ENCODE measurements around the gene COL9A2.
"Not testable (repeated sequence)": the region's sequence is repeated elsewhere in the genome, so short reads cannot be mapped to it uniquely, and the experiment has no call there.

Gene COL9A2

DNA sequence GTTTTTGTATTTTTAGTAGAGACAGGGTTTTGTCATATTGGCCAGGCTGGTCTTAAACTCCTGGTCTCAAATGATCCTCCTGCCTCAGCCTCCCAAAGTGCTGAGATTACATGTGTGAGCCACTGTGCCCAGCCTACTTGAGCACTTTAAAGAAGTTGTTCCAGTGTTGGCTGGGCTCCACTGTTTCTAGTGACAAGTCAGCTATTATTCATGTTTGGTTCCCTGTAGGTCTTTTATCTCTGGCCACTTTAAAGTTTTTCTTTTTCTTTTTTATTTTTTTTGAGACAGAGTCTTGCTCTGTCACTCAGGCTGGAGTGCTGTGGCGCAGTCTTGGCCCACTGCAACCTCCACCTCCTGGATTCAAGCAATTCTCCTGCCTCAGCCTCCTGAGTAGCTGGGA, 14.3 kb upstream of the COL9A2 start:
- not testable (repeated sequence) for H3K4me3 ChIP-seq (ENCODE audit: low read depth, low read length); DNase-seq (ENCODE audit: low read depth)

DNA sequence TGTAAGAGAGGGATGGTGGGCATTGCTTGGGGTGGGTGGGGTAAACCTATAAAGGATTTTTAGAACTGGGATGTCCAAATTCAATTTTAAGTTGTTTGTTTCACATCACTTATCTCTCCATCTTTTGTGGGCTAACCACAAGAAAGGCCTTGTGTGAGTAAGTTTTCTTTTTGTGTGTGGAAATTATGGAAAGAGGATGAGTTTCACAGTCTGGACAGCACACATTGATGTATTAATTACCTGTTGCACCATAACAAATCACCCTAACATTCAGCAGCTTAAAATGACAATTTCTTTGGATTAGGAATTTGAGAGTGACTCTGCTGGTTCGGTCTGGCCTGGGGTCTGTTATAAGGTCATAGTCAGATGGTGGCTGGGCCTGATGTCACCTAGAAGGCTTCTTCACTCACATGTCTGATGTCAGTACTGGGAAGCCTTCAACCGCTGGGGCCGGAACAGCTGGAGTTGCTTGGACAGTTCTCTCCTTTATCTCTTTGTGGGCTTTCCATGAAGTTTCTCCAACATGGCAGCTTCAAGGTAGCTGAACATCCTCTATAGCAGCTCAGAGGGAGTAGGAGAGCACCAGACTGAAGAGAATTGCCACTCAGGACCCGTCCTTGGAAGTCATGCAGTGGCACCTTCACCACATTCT, 2.0 kb upstream of the COL9A2 start:
- no peak for DNase-seq (ENCODE audit: low read depth)
- H3K4me3 ChIP-seq (ENCODE audit: low read depth, low read length), result no peak overlapping the region

DNA sequence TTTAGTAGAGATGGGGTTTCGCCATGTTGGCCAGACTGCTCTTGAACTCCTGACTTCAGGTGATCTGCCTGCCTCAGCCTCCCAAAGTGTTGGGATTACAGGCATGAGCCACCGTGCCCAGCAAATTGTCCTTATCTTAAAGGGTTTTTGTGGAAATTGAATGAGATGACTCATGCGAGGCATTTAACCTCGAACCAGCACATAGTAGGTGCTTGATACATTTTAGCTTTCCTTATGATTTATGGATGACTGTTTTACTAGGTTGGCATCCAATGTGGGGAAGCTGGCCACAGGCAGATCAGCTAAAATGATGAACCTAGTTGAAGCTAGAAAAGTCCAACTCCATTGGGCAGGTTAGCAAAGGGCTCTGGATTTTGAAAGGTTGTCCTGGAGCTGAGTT, 1.4 kb upstream of the COL9A2 start:
- H3K4me3 ChIP-seq (ENCODE audit: low read depth, low read length), result no peak overlapping the region
- DNase-seq (ENCODE audit: low read depth), result no peak

DNA sequence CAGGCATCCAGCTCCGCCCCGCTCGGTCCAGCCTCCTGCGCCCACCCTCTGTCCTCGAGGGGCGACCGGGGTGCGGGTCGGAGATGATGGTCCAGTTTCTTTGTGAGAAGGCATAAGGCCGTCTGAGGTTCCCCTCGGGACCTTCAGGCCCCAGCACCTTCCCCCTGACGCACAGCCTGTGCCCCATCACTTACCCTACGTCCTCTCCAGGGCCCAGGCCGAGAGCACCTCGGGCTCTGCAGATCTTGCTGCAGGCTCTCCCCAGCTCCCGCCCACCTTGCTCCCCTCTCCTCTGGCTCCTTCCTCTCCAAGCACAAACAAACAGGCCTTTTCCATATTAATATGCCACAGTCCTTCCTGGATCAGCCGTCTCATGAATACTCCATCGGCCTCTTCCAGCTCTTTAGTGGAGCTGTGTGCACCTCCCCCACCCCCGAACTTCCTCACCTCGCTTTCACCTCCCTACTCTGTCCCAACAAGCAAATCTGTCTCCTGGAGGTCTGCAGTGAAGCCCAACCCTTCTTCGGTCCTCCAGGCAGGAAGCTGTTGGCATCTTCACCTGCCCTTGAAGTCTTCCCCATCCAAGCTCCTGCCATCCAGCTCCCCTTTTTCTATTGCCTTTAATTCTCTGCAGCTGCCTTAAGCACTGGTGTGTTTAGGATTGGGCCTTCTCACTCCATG, 448 bp upstream of the COL9A2 start:
- H3K4me3 ChIP-seq (ENCODE audit: low read depth, low read length), result no peak overlapping the region
- no peak for DNase-seq (ENCODE audit: low read depth)

DNA sequence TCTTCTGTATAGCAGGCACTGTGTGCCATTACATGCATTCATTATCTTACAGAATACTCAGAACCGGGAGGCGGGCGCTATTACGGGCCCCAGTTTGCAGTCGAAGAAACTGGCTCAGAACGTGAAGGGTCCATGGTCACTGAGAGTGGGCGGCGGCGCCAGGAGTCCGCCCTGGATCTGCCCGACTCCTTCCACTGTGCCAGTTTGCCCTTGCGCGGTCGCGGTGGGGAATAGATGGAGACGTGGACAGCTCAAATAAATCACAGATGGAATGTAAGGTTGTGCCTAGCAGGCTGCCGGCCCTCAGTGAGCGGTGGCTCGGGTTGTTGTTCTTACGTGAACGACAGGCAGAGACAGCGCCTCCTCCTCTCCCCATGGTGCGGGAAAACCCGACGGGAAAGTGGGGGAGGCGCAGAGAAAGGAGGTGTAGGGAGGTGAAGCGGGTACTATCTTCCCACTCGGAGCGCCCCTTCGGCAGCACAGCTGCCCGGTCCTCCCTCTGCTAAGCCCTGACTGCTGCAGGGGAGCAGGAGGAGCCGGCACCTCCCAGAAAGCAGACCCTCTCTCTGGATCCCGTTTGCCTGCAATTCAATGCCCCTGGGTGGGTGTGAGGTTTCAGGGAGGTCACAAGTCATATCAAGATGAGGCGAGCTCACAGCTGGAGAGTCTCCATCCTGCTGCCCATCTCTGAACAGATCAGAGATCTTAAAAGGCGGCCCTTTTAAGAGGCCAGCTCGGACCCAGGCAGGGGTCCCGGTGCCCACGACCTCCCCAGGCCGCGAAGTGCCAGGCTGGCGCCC, 1.1 kb downstream of the COL9A2 start:
- H3K4me3 ChIP-seq (ENCODE audit: low read depth, low read length), result peak overlapping the region; percentile 31
- no peak for DNase-seq (ENCODE audit: low read depth)

DNA sequence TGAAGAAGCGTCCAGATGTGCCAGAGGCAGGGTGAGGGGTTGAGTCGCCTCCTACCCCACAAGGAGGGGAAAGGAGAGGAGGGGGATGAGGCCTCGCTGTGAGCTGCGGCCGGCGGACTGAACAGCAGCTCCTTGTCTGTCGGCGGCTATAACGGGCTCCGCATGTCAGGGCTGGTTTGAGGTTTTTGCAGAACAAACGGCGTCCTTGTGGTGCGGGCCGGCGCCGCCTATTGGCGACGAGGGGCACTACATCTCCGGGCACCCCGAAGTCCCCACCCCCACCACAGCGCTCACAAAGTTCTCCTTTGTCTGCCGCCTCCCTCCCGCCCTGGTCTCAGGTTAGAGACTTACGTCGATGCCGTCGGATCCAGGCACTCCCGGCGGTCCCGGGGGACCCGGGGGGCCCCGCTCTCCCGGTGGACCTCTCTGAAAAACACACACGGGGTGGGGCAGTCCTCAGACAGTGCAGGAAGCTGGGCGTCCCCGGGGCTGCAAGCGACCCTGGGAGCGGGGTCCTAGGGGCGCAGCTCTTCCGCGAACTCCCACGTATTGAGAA, 1.8 kb downstream of the COL9A2 start:
- peak overlapping the region; percentile 30 for H3K4me3 ChIP-seq (ENCODE audit: low read depth, low read length)
- peak; percentile 49 for DNase-seq (ENCODE audit: low read depth)

DNA sequence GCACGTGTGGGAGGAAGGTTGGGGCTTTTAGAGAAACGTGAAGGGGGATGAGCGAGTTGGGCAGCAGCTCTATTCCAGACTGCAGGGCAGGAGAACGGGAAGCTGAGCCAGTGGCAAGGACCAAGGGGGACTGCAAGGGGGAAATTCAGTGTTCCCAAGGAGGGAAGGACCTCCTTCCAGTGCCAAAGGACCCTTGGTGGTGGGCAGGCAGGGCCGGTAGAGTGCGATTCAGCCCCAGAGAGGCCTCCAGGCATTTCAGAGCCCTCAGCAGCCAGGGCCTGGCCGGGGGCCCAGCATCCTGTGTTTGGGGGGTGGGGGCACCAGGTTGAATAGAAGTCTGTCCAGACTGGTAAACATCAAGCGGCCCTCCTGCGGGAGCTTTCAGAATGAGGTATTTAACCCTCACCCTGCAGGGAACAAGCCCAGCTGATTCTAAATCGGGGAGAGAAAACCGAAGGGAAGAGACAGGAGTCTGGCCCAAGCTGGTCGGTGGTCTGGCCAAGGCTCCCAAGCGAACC, 2.3 kb downstream of the COL9A2 start:
- DNase-seq (ENCODE audit: low read depth), result no peak
- H3K4me3 ChIP-seq (ENCODE audit: low read depth, low read length), result peak overlapping the region; percentile 17

DNA sequence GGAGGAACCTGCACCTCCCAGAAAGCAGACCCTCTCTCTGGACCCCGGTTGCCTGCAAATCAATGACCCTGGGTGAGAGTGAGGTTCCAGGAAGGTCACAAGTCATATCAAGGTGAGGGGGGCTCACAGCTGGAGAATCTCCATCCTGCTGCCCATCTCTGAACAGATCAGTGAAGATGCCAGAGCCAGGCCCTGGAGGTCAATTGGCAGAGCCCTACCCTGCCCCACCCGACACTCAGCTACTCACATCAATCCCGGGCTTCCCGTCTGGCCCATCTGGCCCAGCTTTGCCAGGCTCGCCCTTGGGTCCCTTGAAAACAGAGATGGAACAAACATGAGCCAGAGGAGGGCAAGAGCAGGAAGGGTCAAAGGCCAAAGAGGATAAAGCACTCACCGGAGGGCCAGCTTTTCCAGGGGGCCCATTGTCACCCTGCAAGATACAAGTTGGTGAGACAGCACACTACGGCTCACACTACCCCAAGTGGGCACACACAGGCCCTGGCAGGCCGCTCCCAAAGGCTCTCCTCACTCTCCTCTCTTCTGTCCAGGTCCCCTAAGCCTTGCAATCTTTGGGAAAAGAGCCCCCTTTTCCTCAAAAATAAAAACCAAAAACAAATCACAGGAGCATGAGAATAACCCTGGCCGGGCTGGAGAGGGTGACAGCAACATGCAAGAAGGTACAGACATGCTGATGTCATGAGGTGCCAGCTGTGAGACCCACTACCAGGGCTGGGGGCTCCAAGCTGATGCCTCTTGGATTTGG, 2.9 kb downstream of the COL9A2 start:
- no peak overlapping the region for H3K4me3 ChIP-seq (ENCODE audit: low read depth, low read length)
- no peak for DNase-seq (ENCODE audit: low read depth)

DNA sequence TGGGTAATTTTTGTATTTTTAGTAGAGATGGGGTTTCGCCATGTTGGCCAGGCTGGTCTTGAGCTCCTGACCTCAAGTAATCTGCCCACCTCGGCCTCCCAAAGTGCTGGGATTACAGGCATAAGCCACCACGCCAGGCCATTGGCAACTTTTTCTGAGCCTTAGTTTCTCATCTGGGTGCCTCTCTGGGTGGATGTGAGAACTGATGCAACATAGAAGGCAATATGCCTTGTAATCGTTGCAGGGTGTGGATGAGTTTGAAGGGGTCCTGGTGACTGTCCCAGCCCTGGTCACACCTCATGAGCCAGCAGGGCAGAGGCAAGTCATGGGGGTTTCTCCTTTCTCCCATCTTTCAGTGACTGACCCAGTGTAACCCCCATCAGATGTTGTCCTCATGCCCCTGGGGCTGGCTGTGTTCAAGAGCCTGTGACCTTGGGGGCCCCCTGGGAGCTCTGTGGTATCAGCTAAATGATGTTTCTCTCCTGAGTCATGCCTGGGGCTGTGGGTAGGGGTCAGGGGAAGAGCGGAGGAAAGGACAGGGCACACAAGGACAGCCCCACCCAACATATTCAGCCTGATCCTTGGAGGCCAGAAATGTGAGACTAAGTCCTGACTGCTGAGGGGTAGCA, 3.6 kb downstream of the COL9A2 start:
- DNase-seq (ENCODE audit: low read depth), result no peak
- H3K4me3 ChIP-seq (ENCODE audit: low read depth, low read length), result no peak overlapping the region

DNA sequence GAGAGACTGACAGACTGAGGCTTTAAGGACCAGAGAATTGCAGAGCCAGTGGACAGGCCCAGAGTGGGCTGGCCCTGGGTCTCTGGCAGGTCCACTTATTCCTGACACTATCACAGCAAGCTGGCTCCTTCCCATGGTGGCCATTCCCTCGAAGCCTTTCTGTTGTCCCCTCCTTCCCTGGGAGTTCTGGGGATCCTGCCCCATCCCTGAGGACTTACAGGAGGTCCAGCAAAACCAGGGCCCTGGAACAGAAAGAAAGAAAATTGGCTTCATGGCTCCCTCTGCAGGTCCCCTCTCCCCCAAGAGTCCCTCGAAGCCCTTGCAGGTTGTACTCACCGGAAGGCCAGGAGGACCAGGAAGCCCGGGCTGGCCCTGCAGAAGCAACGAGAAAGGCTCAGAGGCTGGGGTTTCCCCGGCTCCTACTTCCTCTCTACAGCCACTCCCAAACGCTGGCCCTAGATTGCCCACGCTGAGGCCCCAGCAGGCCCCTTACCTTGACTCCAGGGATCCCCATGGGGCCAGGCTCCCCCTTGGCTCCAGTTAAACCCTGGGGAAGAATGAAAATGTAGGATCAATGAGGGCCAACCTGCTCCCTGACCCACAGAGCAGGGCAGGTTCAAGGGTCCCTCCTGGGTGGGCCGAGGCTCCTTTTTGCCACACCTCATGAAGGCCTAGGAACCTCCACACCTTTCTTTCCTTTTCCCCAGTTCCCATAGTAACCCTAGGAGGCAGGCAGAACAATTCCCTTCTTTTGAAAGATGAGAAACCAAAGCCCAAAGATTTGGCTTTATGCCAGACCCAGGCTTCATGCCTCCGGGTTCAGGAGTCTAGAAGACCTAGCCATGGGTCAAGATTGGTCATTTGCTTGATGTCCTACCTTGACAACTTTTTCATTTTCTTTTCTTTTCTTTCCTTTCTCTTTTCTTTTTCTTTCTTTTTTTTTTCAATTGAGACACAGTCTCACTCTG, 4.6 kb downstream of the COL9A2 start:
- no peak for DNase-seq (ENCODE audit: low read depth)
- H3K4me3 ChIP-seq (ENCODE audit: low read depth, low read length), result no peak overlapping the region

DNA sequence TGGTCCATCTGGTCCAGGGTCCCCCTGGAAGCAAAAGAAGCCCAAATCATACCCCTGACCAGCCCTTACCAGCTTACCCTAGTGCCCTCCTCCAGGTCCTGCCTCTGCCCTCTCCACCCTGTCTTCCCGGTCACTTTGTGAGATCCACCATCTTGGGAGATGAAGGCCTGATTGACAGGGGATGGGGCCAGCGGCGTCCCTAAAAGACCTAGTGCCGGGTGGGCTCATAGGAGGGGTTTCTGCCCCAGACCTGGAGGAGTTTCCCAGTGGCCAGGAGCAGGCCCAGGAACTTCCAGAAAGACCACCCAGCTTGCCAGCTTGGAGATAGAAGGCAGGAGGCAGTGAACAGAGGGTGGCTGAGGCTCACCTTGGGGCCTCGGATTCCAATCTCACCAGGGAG, 5.4 kb downstream of the COL9A2 start:
- no peak for DNase-seq (ENCODE audit: low read depth)

DNA sequence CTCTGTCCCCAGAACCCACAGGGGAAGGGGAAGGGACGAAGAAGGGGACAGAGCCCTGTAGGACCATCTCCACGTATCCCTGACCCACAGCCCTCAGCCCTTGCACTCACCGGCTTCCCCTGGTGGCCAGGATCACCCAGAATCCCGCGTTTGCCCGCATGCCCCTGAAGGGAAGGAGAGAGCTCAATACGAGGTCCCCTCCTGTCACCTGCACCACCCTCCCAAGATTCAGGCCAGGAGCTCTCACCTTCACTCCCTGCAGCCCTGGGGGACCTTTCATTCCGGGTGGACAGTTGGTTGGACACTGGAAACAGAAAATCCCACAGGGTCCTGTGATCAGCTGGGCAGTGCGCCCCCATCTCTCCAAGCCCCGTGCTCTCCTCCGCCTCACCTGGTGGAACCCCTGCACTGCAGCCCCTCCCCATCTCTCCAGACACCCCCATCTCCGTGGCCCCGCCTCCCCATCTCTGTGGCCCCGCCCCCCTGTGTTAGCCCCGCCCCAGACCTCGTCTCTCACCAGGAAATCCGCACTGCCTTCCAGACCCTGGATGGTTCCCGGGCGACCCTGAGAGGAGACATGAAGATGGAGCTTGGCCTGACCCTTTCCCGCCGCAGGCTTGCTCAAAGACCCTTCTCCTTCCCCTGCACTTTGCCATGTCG, 6.0 kb downstream of the COL9A2 start:
- no peak for DNase-seq (ENCODE audit: low read depth)
- H3K4me3 ChIP-seq (ENCODE audit: low read depth, low read length), result no peak overlapping the region

More for the DNA sequence above, 5.4 kb downstream of the COL9A2 start:
- H3K4me3 ChIP-seq (ENCODE audit: low read depth, low read length), result no peak overlapping the region

DNA sequence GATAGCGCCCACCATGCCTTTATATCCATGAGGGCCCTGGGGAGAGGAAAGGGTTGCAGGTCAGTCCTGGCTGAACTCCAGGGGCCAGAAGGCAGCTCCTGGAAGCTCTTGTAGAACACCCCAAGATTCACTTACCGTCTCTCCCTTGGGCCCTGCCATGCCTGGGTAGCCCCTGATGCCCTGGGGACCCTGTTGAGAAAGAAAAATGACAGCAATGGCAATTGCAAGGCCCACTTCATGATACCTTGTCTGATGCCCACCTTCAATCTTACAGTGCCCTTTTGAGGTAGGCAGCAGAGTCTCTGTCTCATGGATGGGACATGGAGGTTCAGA, 7.0 kb downstream of the COL9A2 start:
- H3K4me3 ChIP-seq (ENCODE audit: low read depth, low read length), result no peak overlapping the region
- DNase-seq (ENCODE audit: low read depth), result no peak

DNA sequence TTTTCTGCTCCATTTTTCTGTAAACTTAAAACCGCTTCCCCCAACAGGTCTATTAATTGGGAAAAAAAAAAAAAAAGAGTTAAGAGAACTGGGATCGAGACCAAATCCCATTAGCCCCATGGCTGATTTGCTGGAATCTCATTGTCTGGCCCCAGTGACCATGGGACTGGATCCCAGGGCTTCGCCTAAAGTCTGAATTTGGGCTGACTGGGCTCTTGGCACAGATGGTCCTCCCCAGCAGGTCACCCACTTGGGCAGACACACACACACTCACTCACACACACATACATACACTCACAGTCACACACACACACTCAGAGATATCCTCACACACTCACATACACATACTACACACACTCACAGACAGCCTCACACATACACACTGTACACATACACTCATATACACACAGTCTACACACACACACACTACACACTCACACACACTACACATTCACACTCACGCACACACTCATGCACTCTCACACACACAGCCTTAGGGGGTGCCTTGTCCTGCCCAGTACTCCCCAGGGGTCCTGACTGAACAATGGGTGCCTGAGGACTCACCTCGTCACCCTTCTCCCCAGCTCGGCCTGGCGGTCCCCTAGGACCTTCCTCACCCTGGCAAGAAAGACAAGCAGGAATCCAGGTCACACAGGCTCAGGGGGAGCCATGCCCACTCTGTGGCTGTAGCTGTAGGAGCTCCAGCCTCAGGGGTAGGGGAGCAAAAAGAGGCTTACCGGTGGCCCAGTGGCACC, 7.5 kb downstream of the COL9A2 start:
- DNase-seq (ENCODE audit: low read depth), result no peak
- H3K4me3 ChIP-seq (ENCODE audit: low read depth, low read length), result no peak overlapping the region

DNA sequence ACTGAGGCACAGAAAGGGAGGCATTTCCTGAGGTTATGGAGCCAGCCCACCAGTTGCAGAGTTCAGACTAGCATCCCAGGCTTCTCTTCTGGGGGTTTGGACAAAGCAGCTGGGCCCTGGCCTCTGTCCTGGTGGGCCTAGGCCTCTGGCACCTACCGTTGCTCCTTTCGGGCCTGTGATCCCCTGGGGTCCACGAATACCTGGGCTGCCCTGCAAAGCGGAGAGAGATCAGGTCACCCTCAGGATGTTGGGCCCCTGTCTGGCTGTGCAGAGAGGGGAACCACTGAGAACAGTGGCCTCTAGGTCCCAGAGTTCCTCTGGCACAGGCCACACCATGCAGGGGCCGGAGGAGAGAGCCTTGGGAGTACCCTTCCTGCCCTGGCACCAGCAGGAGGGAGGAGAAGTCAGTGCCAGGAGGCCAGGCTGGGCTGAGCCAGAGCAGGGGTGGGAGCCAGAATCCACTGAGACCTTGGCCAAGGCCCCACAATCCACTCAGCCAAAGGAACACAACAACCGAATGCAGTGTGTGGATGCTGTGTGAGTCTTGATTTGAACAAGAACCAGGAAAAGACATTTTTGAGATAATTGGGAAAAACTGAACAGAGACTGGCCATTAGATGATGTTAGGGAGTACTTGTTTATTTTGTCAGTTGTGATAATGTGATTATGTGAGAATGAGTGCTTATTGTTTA, 8.9 kb downstream of the COL9A2 start:
- no peak for DNase-seq (ENCODE audit: low read depth)
- no peak overlapping the region for H3K4me3 ChIP-seq (ENCODE audit: low read depth, low read length)

DNA sequence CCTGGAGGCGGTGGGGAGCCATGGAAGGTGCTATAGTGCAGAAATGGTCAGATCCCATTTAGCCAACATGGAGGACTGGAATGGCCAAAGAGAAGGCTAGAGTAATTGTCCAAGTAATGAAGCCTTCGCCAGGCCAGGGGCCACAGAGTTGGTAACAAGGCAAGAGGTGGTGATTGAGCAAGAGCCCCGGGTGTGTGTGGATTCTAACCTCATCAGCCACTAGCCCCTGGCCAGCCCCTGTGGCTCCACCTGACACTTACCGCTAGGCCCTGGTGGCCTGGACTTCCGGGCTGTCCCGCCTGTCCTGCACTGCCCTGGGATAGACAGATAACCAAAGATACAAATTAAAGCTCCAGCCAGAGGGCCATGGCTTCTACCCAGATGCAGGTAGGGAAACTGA, 9.9 kb downstream of the COL9A2 start:
- DNase-seq (ENCODE audit: low read depth), result no peak

More for the DNA sequence above, 9.9 kb downstream of the COL9A2 start:
- no peak overlapping the region for H3K4me3 ChIP-seq (ENCODE audit: low read depth, low read length)

All from skeletal muscle cell (primary cell).